Glutamatergic neuron (in vitro differentiated cells): Measurements from ENCODE around the gene ABR. TPM values are rescaled to one million over a fixed set of nuclear protein-coding genes. Genes with fewer than 3 reads are reported as not detected.

Experiments used
- DNase-seq: peaks from one replicate; pipeline ENCODE4 v3.0.0; 2022
- H3K27ac Mint-ChIP-seq: one replicate; pipeline ENCODE4 v1.8.0; 2020; ENCODE audit warnings: mild to moderate bottlenecking, mixed read lengths, inconsistent platforms; ENCODE audit not compliant: unreplicated experiment
- H3K27me3 Mint-ChIP-seq: one replicate; pipeline ENCODE4 v1.8.0; 2020; ENCODE audit warnings: mild to moderate bottlenecking, moderate library complexity, mixed read lengths, inconsistent platforms; ENCODE audit not compliant: unreplicated experiment
- H3K36me3 Mint-ChIP-seq: one replicate; pipeline ENCODE4 v1.8.0; 2020; ENCODE audit warnings: mild to moderate bottlenecking, mixed read lengths, inconsistent platforms; ENCODE audit not compliant: unreplicated experiment
- H3K4me1 Mint-ChIP-seq: one replicate; pipeline ENCODE4 v1.8.0; 2020; ENCODE audit warnings: mild to moderate bottlenecking, low read depth, mixed read lengths, inconsistent platforms; ENCODE audit not compliant: unreplicated experiment
- H3K4me3 Mint-ChIP-seq: one replicate; pipeline ENCODE4 v1.8.0; 2020; ENCODE audit warnings: mild to moderate bottlenecking, mixed read lengths, inconsistent platforms; ENCODE audit not compliant: unreplicated experiment
- H3K9me3 Mint-ChIP-seq: one replicate; pipeline ENCODE4 v1.8.0; 2020; ENCODE audit warnings: mild to moderate bottlenecking, moderate library complexity, mixed read lengths, inconsistent platforms; ENCODE audit not compliant: unreplicated experiment
- CTCF ChIP-seq: fragments of 200-600 bp; sonication (generic); IDR thresholded peaks from one replicate; pipeline ENCODE4 v1.5.0; 2021; ENCODE audit not compliant: partially characterized antibody, unreplicated experiment
- total RNA-seq: library from RNA; stranded (reverse); fragmentation: NEBNext Ultra II Directional; extraction: Animal tissue kit (Norgen Biotek cat#: 25700); gene quantifications from one replicate; pipeline ENCODE4 v1.2.1, GENCODE V29; 2021; ENCODE audit not compliant: unreplicated experiment

ABR gene
- total RNA-seq, 1 donor from 2014 or later = 219 TPM

GRCh38 chr17:1018547-1018946, 161.2 kb downstream of the ABR start:
- peaks cover 7% of the 10 kb centered on the region for H3K27me3 Mint-ChIP-seq
- TF ChIP-seq CTCF = no peak

GRCh38 chr17:1013729-1014090, 166.1 kb downstream of the ABR start:
- DNase-seq = no peak
- Mint-ChIP-seq H3K9me3 (peaks cover 7% of the 10 kb centered on the region), H3K27ac (no peak overlapping the region), H3K27me3 (peaks cover 7% of the 10 kb centered on the region), H3K36me3 (no peaks in the 10 kb centered on the region), H3K4me1 (peaks cover 1% of the 10 kb centered on the region), H3K4me3 (no peak overlapping the region)
- TF ChIP-seq CTCF = no peak

More at GRCh38 chr17:1018547-1018946, 161.2 kb downstream of the ABR start:
- Mint-ChIP-seq H3K4me3 (no peak overlapping the region), H3K27ac (no peak overlapping the region), H3K9me3 (peaks cover 9% of the 10 kb centered on the region), H3K4me1 (peaks cover 8% of the 10 kb centered on the region), H3K36me3 (no peaks in the 10 kb centered on the region)
- DNase-seq = no peak

GRCh38 chr17:1012823-1013728, 166.7 kb downstream of the ABR start:
- Mint-ChIP-seq H3K36me3 (no peaks in the 10 kb centered on the region), H3K27me3 (peaks cover 7% of the 10 kb centered on the region), H3K4me1 (peaks cover 1% of the 10 kb centered on the region), H3K4me3 (no peak overlapping the region), H3K9me3 (peaks cover 7% of the 10 kb centered on the region), H3K27ac (no peak overlapping the region)
- TF ChIP-seq CTCF = no peak
- DNase-seq = no peak

- Mint-ChIP-seq H3K4me3 (no peak overlapping the region), H3K27ac (no peak overlapping the region), H3K36me3 (no peaks in the 10 kb centered on the region), H3K9me3 (peaks cover 7% of the 10 kb centered on the region), H3K4me1 (peaks cover 1% of the 10 kb centered on the region), H3K27me3 (peaks cover 7% of the 10 kb centered on the region)
- no peak for TF ChIP-seq CTCF
- no peak for DNase-seq
Measured at GRCh38 chr17:1011760-1012735, 167.7 kb downstream of the ABR start.
